ENCODE measurements around the gene EFCAB7. TPM values are rescaled to one million over a fixed set of nuclear protein-coding genes. Genes with fewer than 3 reads are reported as not detected.

The EFCAB7 gene
- total and polyA plus RNA-seq, 2 of the 8 experiments (the other 6 are each of a cell fraction or from before 2014, with no cell fraction given): 1.1 to 3.1 TPM

GRCh38 chr1:63620671-63621070, 97.3 kb downstream of the EFCAB7 start:
- no peak overlapping the region for H3K23ac ChIP-seq (ENCODE audit: insufficient read length)
- H3K18ac ChIP-seq (ENCODE audit: extremely low read depth, low read length): no peak overlapping the region
- no peak overlapping the region for H4K8ac ChIP-seq (ENCODE audit: extremely low read depth, insufficient read depth, low read length)
- H3K56ac ChIP-seq (replicated peaks; ENCODE audit: insufficient read length, low read depth, low read length): no peak overlapping the region
- DNase-seq (ENCODE audit: low read depth in 1 of 2, low spot score in 2 of 2) (no peak), FAIRE-seq (no peak)
- no peaks in the 10 kb centered on the region for H3K79me2 ChIP-seq (ENCODE audit: control insufficient read depth in 1 of 2, insufficient read depth in 2 of 2, low read length in 2 of 2)
- H3K23me2 ChIP-seq (ENCODE audit: low read depth, low read length): no peaks in the 10 kb centered on the region
- no peaks in the 10 kb centered on the region for H3K9me3 ChIP-seq (ENCODE audit: insufficient read depth in 2 of 2, low read depth in 1 of 2, low read length in 1 of 2)
- H3K4me3 ChIP-seq (ENCODE audit: extremely low read depth in 1 of 4, insufficient read depth in 2 of 4, low read depth in 3 of 4, low read length in 4 of 4): no peak overlapping the region
- H3K79me1 ChIP-seq (ENCODE audit: low read depth, low read length): peaks cover 2% of the 10 kb centered on the region
- no peak overlapping the region for H4K91ac ChIP-seq (replicated peaks; ENCODE audit: insufficient read length, low read length)
- peaks cover 0 to 3% (median 0%) of the 10 kb centered on the region in 4 experiments; a peak in 2 of 7 replicates for H3K4me1 ChIP-seq (replicated peaks in 1 of 4; ENCODE audit: control insufficient read depth in 3 of 4, insufficient read depth in 4 of 4, low read length in 3 of 4)
- no peak overlapping the region for H3K14ac ChIP-seq (ENCODE audit: insufficient read length)
- H2AK5ac ChIP-seq (ENCODE audit: low read depth, low read length): no peak overlapping the region
- no peak overlapping the region for H3K4me2 ChIP-seq (ENCODE audit: insufficient read depth in 1 of 2, low read depth in 2 of 2, low read length in 2 of 2)
- H4K20me1 ChIP-seq (replicated peaks in 1 of 2; ENCODE audit: control insufficient read depth in 1 of 2, insufficient read depth in 2 of 2, low read length in 2 of 2): no peaks in the 10 kb centered on the region
- WGBS, 2 experiments (ENCODE audit: extremely low coverage in 1 of 2, insufficient coverage in 1 of 2, insufficient read length in 1 of 2, insufficient replicate concordance in 2 of 2, low coverage in 1 of 2, low lambda C conversion rate in 2 of 2, missing lambda C conversion rate in 1 of 2): 94% methylated on average over 5 of the region's 5 CpGs; no CpG with 5 or more reads in 1 of the 2 experiments
- no peak overlapping the region for H2BK5ac ChIP-seq (ENCODE audit: low read depth, low read length)
- ChIA-PET CTCF (ENCODE audit: partially characterized antibody) (interaction anchor here (0.6 to 1.4 kb wide), 5 partner anchors 19 to 621 kb away, joined by 3 to 6 read pairs (median 3); no protein-coding TSS in a partner anchor), POLR2A (ENCODE audit: partially characterized antibody) (no interaction called here)
- H4K5ac ChIP-seq (ENCODE audit: insufficient read length, low read depth, low read length): no peak overlapping the region
- H2BK120ac ChIP-seq (replicated peaks; ENCODE audit: low read depth, low read length): no peak overlapping the region
- H3K4ac ChIP-seq (replicated peaks; ENCODE audit: insufficient read length, low read depth, low read length): no peak overlapping the region
- no peaks in the 10 kb centered on the region for H3K27me3 ChIP-seq (replicated peaks in 1 of 4; ENCODE audit: control insufficient read depth in 3 of 4, extremely low read depth in 1 of 4, insufficient read depth in 3 of 4, low read length in 3 of 4)
- H3K9ac ChIP-seq (replicated peaks in 1 of 4; ENCODE audit: extremely low read depth in 1 of 4, low read depth in 3 of 4, low read length in 3 of 4): no peak overlapping the region
- H2BK15ac ChIP-seq (ENCODE audit: low read length): no peak overlapping the region
- no peak overlapping the region for H3K27ac ChIP-seq (ENCODE audit: low read depth, low read length)
- H2BK12ac ChIP-seq (ENCODE audit: low read depth, low read length): no peak overlapping the region
- H2AFZ ChIP-seq (ENCODE audit: low read length): no peak overlapping the region
- no peak overlapping the region for H2BK20ac ChIP-seq (ENCODE audit: low read length)
- H3K36me3 ChIP-seq (ENCODE audit: control insufficient read depth in 2 of 4, insufficient read depth in 4 of 4, low read length in 3 of 4): no peaks in the 10 kb centered on the region
- no peak for TF ChIP-seq CHD2 (IDR thresholded peaks at IDR 0.05; ENCODE audit: low read length)
- no peak for TF ChIP-seq TAF7 (optimal IDR thresholded peaks at IDR 0.05; ENCODE audit: borderline replicate concordance, low read depth, low read length)
- no peak for TF ChIP-seq ASH2L (IDR thresholded peaks at IDR 0.05; ENCODE audit: low read length)
- TF ChIP-seq KDM1A (IDR thresholded peaks at IDR 0.05; ENCODE audit: borderline replicate concordance, low read length): no peak
- no peak for TF ChIP-seq PHF8 (conservative IDR thresholded peaks at IDR 0.05; ENCODE audit: low read depth, low read length)
- no peak for TF ChIP-seq POU5F1 (IDR thresholded peaks at IDR 0.05; ENCODE audit: low read depth, low read length)
- TF ChIP-seq RAD21 (IDR thresholded peaks at IDR 0.05 in 1 of 2, conservative IDR thresholded peaks at IDR 0.05 in 1 of 2; ENCODE audit: low read depth in 2 of 2, low read length in 2 of 2): no peak
- no peak for TF ChIP-seq EZH2 (IDR thresholded peaks at IDR 0.05; ENCODE audit: low read depth, low read length, severe bottlenecking)
- TF ChIP-seq CREB1 (IDR thresholded peaks at IDR 0.05): no peak
- no peak for TF ChIP-seq ZNF274 (IDR thresholded peaks at IDR 0.05; ENCODE audit: borderline replicate concordance, extremely low read depth, low read length)
- no peak for TF ChIP-seq SIN3A (conservative IDR thresholded peaks at IDR 0.05 in 1 of 2, IDR thresholded peaks at IDR 0.05 in 1 of 2; ENCODE audit: low read depth in 1 of 2, low read length in 2 of 2)
- TF ChIP-seq USF2 (IDR thresholded peaks at IDR 0.05; ENCODE audit: low read length): no peak

All from H1 (cell line).